Endodermal cell (in vitro differentiated cells): ENCODE results near the gene CD226. TPM values are rescaled to one million over a fixed set of nuclear protein-coding genes. Genes with fewer than 3 reads are reported as not detected.

Source experiments
- DNase-seq: peaks from one replicate; pipeline ENCODE4 v3.0.0-alpha.2; 2017
- H3K27ac ChIP-seq: 2 replicates; pipeline ENCODE4 v1.5.1; 2013; ENCODE audit warnings: mild to moderate bottlenecking, low read depth, low read length, moderate library complexity
- H3K27me3 ChIP-seq: 2 replicates; pipeline ENCODE4 v1.6.1; 2013; ENCODE audit warnings: mild to moderate bottlenecking, low read length, moderate library complexity; ENCODE audit not compliant: insufficient read depth, control insufficient read depth, poor library complexity, severe bottlenecking
- H3K36me3 ChIP-seq: 2 replicates; pipeline ENCODE4 v1.7.0; 2013; ENCODE audit warnings: mild to moderate bottlenecking, low read length, moderate library complexity; ENCODE audit not compliant: control insufficient read depth, insufficient read depth
- H3K4me1 ChIP-seq: one replicate; pipeline ENCODE4 v1.7.0; 2013; ENCODE audit warnings: low read length; ENCODE audit not compliant: control insufficient read depth, insufficient read depth
- H3K4me3 ChIP-seq: 2 replicates; pipeline ENCODE4 v1.5.1; 2013; ENCODE audit warnings: mild to moderate bottlenecking, low read length, moderate library complexity
- H3K9ac ChIP-seq: 2 replicates; pipeline ENCODE4 v1.6.1; 2013; ENCODE audit warnings: mild to moderate bottlenecking, low read length, moderate library complexity; ENCODE audit not compliant: poor library complexity, severe bottlenecking; ENCODE audit errors: extremely low read depth
- H3K9me3 ChIP-seq: 2 replicates; pipeline ENCODE4 v1.6.1; 2013; ENCODE audit warnings: mild to moderate bottlenecking, low read length, moderate library complexity; ENCODE audit not compliant: control insufficient read depth
- H3K27ac Mint-ChIP-seq: 2 replicates; pipeline ENCODE4 v1.8.0; 2020; ENCODE audit warnings: mixed read lengths
- H3K27me3 Mint-ChIP-seq: 2 replicates; pipeline ENCODE4 v1.8.0; 2021; ENCODE audit warnings: mild to moderate bottlenecking, mixed read lengths; ENCODE audit not compliant: insufficient read depth
- H3K36me3 Mint-ChIP-seq: 2 replicates; pipeline ENCODE4 v1.8.0; 2020; ENCODE audit warnings: low read depth, mixed read lengths
- H3K4me1 Mint-ChIP-seq: 2 replicates; pipeline ENCODE4 v1.8.0; 2020; ENCODE audit warnings: mixed read lengths
- H3K4me3 Mint-ChIP-seq: 2 replicates; pipeline ENCODE4 v1.8.0; 2020; ENCODE audit warnings: mild to moderate bottlenecking, moderate library complexity, mixed read lengths
- H3K9me3 Mint-ChIP-seq: 2 replicates; pipeline ENCODE4 v1.8.0; 2020; ENCODE audit warnings: mild to moderate bottlenecking, mixed read lengths
- CTCF ChIP-seq: fragments of 200-600 bp; sonication (generic); conservative IDR thresholded peaks from 2 replicates; pipeline ENCODE4 v1.5.0; 2021; ENCODE audit warnings: antibody characterized with exemption, mild to moderate bottlenecking
- WGBS, 2 experiments: methylation state at CpG; one replicate each; pipeline versions ENCODE4 v1.1.5 to v1.1.7; 2013; ENCODE audit warnings: missing lambda C conversion rate in 2 of 2, mixed read lengths in 1 of 2; ENCODE audit not compliant: insufficient coverage in 1 of 2, insufficient read length in 1 of 2; 5-methylcytosine and 5-hydroxymethylcytosine counted together
- total RNA-seq, 2 donors: library from RNA; stranded (reverse); fragmentation: NEBNext Ultra II Directional in 1 of 2; extraction: Animal tissue kit (Norgen Biotek cat#: 25700) in 1 of 2; gene quantifications; 2 replicates in 1 of 2; 3 replicates in 1 of 2; pipeline ENCODE4 v1.2.1, GENCODE V29; 2021

The CD226 gene
- total RNA-seq, 2 donors from 2014 or later: 0.13 TPM; not detected in 1

- no peak overlapping the region for H3K9ac ChIP-seq
- 90% methylated on average over 2 of the region's 2 CpGs; no CpG with 5 or more reads in 1 of the 2 experiments for WGBS, 2 experiments
- H3K36me3 ChIP-seq: no peaks in the 10 kb centered on the region
- no peak for TF ChIP-seq CTCF
- no peaks in the 10 kb centered on the region for H3K36me3 Mint-ChIP-seq
- H3K27ac Mint-ChIP-seq: no peak overlapping the region
- DNase-seq: no peak
- H3K4me1 ChIP-seq: no peaks in the 10 kb centered on the region
- no peaks in the 10 kb centered on the region for H3K27me3 Mint-ChIP-seq
- H3K4me3 ChIP-seq: peak overlapping the region; percentile 1
- no peaks in the 10 kb centered on the region for H3K27me3 ChIP-seq
- peaks cover 6% of the 10 kb centered on the region for H3K9me3 Mint-ChIP-seq
- no peak overlapping the region for H3K27ac ChIP-seq
- peaks cover 11% of the 10 kb centered on the region for H3K4me1 Mint-ChIP-seq
- no peak overlapping the region for H3K4me3 Mint-ChIP-seq
- peaks cover 21% of the 10 kb centered on the region for H3K9me3 ChIP-seq
Observed at GRCh38 chr18:69808399-69808798, 139.3 kb downstream of the CD226 start.

GRCh38 chr18:69804776-69805501 is 142.7 kb downstream of the CD226 start:
- DNase-seq: no peak
- H3K9me3 Mint-ChIP-seq: no peaks in the 10 kb centered on the region
- H3K27me3 ChIP-seq: no peaks in the 10 kb centered on the region
- H3K4me3 ChIP-seq: no peak overlapping the region
- TF ChIP-seq CTCF: no peak
- no peak overlapping the region for H3K4me3 Mint-ChIP-seq
- peaks cover 5% of the 10 kb centered on the region for H3K9me3 ChIP-seq
- no peaks in the 10 kb centered on the region for H3K36me3 Mint-ChIP-seq
- H3K36me3 ChIP-seq: no peaks in the 10 kb centered on the region
- no peak overlapping the region for H3K27ac Mint-ChIP-seq
- H3K27me3 Mint-ChIP-seq: no peaks in the 10 kb centered on the region
- H3K4me1 Mint-ChIP-seq: peaks cover 11% of the 10 kb centered on the region
- 87 to 90% methylated on average over 3 to 5 of the region's 5 CpGs for WGBS, 2 experiments
- no peaks in the 10 kb centered on the region for H3K4me1 ChIP-seq
- H3K9ac ChIP-seq: no peak overlapping the region
- H3K27ac ChIP-seq: no peak overlapping the region
